Gastrocnemius medialis (tissue), 4 donors: ENCODE data around the gene EGR1. TPM values are rescaled to one million over a fixed set of nuclear protein-coding genes. Genes with fewer than 3 reads are reported as not detected.

Source experiments
- ATAC-seq, 2 donors: fragments of 150-250 bp; one replicate each; pipeline ENCODE4 v1.9.1; 2016
- DNase-seq, 2 donors: peaks; one replicate each; pipeline ENCODE4 v3.0.0-alpha.2; 2019
- H3K27ac ChIP-seq, 4 donors: fragments of 200-600 bp; sonication (generic); 1 replicate in 1 of 4; 2 replicates in 3 of 4; pipeline ENCODE4 v1.5.1; 2016 to 2018; ENCODE audit warnings: mild to moderate bottlenecking in 2 of 4, moderate library complexity in 1 of 4
- H3K27me3 ChIP-seq, 3 donors: fragments of 200-600 bp; sonication (generic) in 2 of 3; 1 replicate in 1 of 3; 2 replicates in 2 of 3; pipeline versions ENCODE4 v1.5.1 to v1.6.0; 2016 to 2019; ENCODE audit warnings: mild to moderate bottlenecking in 1 of 3, moderate library complexity in 1 of 3
- H3K36me3 ChIP-seq, 2 donors: fragments of 200-600 bp; sonication (generic) in 1 of 2; one replicate each; pipeline ENCODE4 v1.5.1; 2017 to 2018
- H3K4me1 ChIP-seq, 2 donors: fragments of 200-600 bp; sonication (generic) in 1 of 2; one replicate each; pipeline ENCODE4 v1.5.1; 2016 to 2017; ENCODE audit warnings: mild to moderate bottlenecking in 2 of 2
- H3K4me3 ChIP-seq, 4 donors: fragments of 200-600 bp; sonication (generic) in 3 of 4; 1 replicate in 1 of 4; 2 replicates in 3 of 4; pipeline ENCODE4 v1.5.1; 2016 to 2019; ENCODE audit warnings: mild to moderate bottlenecking in 2 of 4
- H3K9me3 ChIP-seq, 3 donors: fragments of 200-600 bp; sonication (generic) in 2 of 3; 1 replicate in 1 of 3; 2 replicates in 2 of 3; pipeline ENCODE4 v1.5.1; 2016 to 2019
- POLR2A ChIP-seq, 2 donors: fragments of 450-650 bp; IDR thresholded peaks; one replicate each; pipeline ENCODE4 v1.6.1; 2017; ENCODE audit warnings: antibody characterized with exemption in 2 of 2, mild to moderate bottlenecking in 2 of 2, moderate library complexity in 2 of 2
- in situ Hi-C, 4 donors: fragments of 200-750 bp; cut with MboI; loops; one replicate each; pipeline versions ENCODE4 v1.15.0 to v1.8.0; 2017; ENCODE audit warnings: low sequenced_read_pairs in 4 of 4
- intact Hi-C: fragments of 100-400 bp; cut with DNase I; formaldehyde crosslinking; loops from one replicate; pipeline ENCODE4 v1.15.1; 2023; ENCODE audit warnings: low total_unique reads
- total RNA-seq, 4 donors: library from RNA; depleted of rRNA; stranded (reverse); fragments of >200 nt; gene quantifications; one replicate each; pipeline versions ENCODE4 v1.1.0 to v1.2.3, GENCODE V29; 2016
- TF ChIP-seq, protein P1 (sequence below), 5 experiments: fragments of 450-650 bp in 3 of 5; fragments of 200-600 bp in 2 of 5; sonication (generic) in 2 of 5; IDR thresholded peaks in 4 of 5; conservative IDR thresholded peaks in 1 of 5; 1 replicate in 4 of 5; 2 replicates in 1 of 5; pipeline ENCODE4 v1.5.1; 2016 to 2019; ENCODE audit warnings: antibody characterized with exemption in 5 of 5, mild to moderate bottlenecking in 3 of 5, moderate library complexity in 3 of 5

The EGR1 gene
- total RNA-seq, 4 donors from 2014 or later, result 1.1 to 16.4 (median 7.2) TPM

- Histone ChIP-seq H3K9me3 (no peaks in the 10 kb centered on the region), H3K4me1 (peaks cover 0 to 7% of the 10 kb centered on the region in 2 donors), H3K27ac (no peak overlapping the region), H3K27me3 (no peaks in the 10 kb centered on the region), H3K4me3 (no peak overlapping the region), H3K36me3 (no peaks in the 10 kb centered on the region)
- DNase-seq (no peak), ATAC-seq (no peak)
- intact Hi-C loops, result loop anchor here (2.0 kb wide), 1 partner anchor 32 kb away; no protein-coding TSS in a partner anchor
- no peak for TF ChIP-seq POLR2A (IDR thresholded peaks at IDR 0.05)
- TF ChIP-seq, protein P1, sequence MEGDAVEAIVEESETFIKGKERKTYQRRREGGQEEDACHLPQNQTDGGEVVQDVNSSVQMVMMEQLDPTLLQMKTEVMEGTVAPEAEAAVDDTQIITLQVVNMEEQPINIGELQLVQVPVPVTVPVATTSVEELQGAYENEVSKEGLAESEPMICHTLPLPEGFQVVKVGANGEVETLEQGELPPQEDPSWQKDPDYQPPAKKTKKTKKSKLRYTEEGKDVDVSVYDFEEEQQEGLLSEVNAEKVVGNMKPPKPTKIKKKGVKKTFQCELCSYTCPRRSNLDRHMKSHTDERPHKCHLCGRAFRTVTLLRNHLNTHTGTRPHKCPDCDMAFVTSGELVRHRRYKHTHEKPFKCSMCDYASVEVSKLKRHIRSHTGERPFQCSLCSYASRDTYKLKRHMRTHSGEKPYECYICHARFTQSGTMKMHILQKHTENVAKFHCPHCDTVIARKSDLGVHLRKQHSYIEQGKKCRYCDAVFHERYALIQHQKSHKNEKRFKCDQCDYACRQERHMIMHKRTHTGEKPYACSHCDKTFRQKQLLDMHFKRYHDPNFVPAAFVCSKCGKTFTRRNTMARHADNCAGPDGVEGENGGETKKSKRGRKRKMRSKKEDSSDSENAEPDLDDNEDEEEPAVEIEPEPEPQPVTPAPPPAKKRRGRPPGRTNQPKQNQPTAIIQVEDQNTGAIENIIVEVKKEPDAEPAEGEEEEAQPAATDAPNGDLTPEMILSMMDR (IDR thresholded peaks at IDR 0.05 in 4 of 5, conservative IDR thresholded peaks at IDR 0.05 in 1 of 5), result no peak
- in situ Hi-C loops, result loop anchor here in 1 of 4 donors (5.0 kb wide), 1 partner anchor 50 kb away; no protein-coding TSS in a partner anchor
Observed at GRCh38 chr5:138452720-138453119, 12.6 kb upstream of the EGR1 start.

DNA sequence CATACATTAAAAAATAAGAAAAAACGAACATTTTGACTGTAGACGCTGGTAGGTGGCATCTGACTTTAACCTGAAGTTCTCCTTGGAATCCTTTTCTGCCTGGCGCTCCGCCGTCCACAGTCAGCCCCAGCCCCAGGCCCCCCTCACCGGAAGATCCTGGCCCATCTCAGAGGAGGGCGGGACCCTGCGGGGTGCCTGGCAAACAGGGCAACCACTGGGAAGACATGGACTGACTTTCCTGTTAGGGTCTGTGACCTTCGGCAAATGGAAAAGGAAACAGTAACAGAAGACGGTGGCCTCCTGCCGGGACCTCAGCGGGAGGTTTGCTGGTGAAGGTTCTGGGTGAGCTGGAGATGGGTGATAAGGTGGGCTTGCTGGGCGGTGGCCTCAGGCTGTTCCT is 11.7 kb upstream of the EGR1 start:
- intact Hi-C loops, result loop anchor here (2.0 kb wide), 1 partner anchor 31 kb away; no protein-coding TSS in a partner anchor
- H3K9me3 ChIP-seq, result no peaks in the 10 kb centered on the region

GRCh38 chr5:138454121-138454520 is 11.2 kb upstream of the EGR1 start:
- Histone ChIP-seq H3K4me3 (no peak overlapping the region), H3K27ac (no peak overlapping the region), H3K4me1 (peaks cover 0 to 7% of the 10 kb centered on the region in 2 donors), H3K36me3 (no peaks in the 10 kb centered on the region), H3K27me3 (no peaks in the 10 kb centered on the region), H3K9me3 (no peaks in the 10 kb centered on the region)
- ATAC-seq (no peak), DNase-seq (no peak)
- in situ Hi-C loops (loop anchor here in 1 of 4 donors (5.0 kb wide), 1 partner anchor 48 kb away; no protein-coding TSS in a partner anchor), intact Hi-C loops (no loop called here)
- TF ChIP-seq, protein P1 (IDR thresholded peaks at IDR 0.05 in 4 of 5, conservative IDR thresholded peaks at IDR 0.05 in 1 of 5), result no peak
- no peak for TF ChIP-seq POLR2A (IDR thresholded peaks at IDR 0.05)

More for the DNA sequence above, 11.7 kb upstream of the EGR1 start:
- DNase-seq (no peak), ATAC-seq (no peak)
- Histone ChIP-seq H3K36me3 (no peaks in the 10 kb centered on the region), H3K4me1 (peaks cover 0 to 7% of the 10 kb centered on the region in 2 donors), H3K27me3 (no peaks in the 10 kb centered on the region), H3K27ac (no peak overlapping the region), H3K4me3 (no peak overlapping the region)
- TF ChIP-seq, protein P1 (IDR thresholded peaks at IDR 0.05 in 4 of 5, conservative IDR thresholded peaks at IDR 0.05 in 1 of 5), result no peak
- no peak for TF ChIP-seq POLR2A (IDR thresholded peaks at IDR 0.05)
- in situ Hi-C loops, result loop anchor here in 1 of 4 donors (5.0 kb wide), 1 partner anchor 49 kb away; no protein-coding TSS in a partner anchor

DNA sequence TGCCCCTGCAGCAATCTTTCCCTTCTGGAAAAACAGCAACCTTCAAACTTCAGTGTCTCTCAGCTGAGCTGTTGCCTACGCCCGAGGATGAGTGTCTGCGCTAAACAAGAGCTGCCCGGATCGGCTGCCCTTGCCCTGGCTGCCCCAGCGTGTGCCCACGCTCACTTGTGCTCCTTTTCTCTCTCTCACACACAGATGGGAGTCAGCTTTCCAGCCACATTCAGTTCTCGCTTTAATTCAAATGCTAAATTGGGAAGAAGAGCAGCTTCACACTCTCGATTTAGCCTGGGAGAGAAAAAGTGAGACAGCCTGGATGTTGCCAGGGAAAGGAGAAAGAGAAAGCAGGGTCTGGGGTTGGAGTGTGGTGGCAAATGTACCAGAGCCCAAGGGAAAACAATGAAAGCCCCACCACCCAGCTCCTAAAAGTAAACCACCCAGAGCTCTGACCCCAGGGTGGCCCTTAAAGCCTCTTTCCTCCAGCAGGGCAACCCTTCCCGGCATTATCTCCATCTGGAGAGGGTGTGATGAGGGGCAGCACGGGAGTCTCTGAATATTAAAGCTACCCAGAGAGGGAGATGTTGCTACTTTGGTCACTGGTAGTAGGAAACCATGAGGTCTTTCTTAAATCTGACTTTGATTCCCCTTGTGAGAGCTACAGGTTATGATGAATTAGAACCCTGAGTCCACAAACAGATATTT is 9.9 kb upstream of the EGR1 start:
- no peaks in the 10 kb centered on the region for H3K4me1 ChIP-seq
- DNase-seq (no peak), ATAC-seq (no peak)
- H3K27ac ChIP-seq, result no peak overlapping the region
- H3K36me3 ChIP-seq, result no peaks in the 10 kb centered on the region
- no peaks in the 10 kb centered on the region for H3K9me3 ChIP-seq
- H3K27me3 ChIP-seq, result no peaks in the 10 kb centered on the region
- no peak overlapping the region for H3K4me3 ChIP-seq
- TF ChIP-seq, protein P1 (IDR thresholded peaks at IDR 0.05 in 4 of 5, conservative IDR thresholded peaks at IDR 0.05 in 1 of 5), result no peak
- TF ChIP-seq POLR2A (IDR thresholded peaks at IDR 0.05), result no peak
- in situ Hi-C loops, result no loop called here
- intact Hi-C loops, result no loop called here
